NCI-H2029 treated with DMSO at 0.1 percent for 48 hours (cell line): ENCODE measurements around the gene MS4A1.
"Not testable (repeated sequence)": the region's sequence is repeated elsewhere in the genome, so short reads cannot be mapped to it uniquely, and the experiment has no call there.

ENCODE experiments used
- DNase-seq: peaks from one replicate; lab custom pipeline; 2025; lab: John Stamatoyannopoulos, UW

MS4A1 gene

GRCh38 chr11:60455531-60456042 lies at the start of gene MS4A1:
TSS of gene MS4A1 (plus strand) at chr11:60455847. CDS start at chr11:60462375, 6,528 bp downstream.
- DNase-seq: no peak

GRCh38 chr11:60420015-60420414 lies 35.6 kb upstream of the MS4A1 start:
- no peak for DNase-seq

GRCh38 chr11:60422609-60423008 lies 33.0 kb upstream of the MS4A1 start:
- DNase-seq: no peak

GRCh38 chr11:60428517-60428916 lies 27.1 kb upstream of the MS4A1 start:
- peak; percentile 32 for DNase-seq

- no peak for DNase-seq
Observed at GRCh38 chr11:60429272-60429671, 26.4 kb upstream of the MS4A1 start, which contains the start of gene MS4A5. TSS of gene MS4A5 (plus strand) at chr11:60429572. CDS start at chr11:60429675, 103 bp downstream.

- DNase-seq: no peak
Observed at GRCh38 chr11:60431251-60431650, 24.4 kb upstream of the MS4A1 start.

- no peak for DNase-seq
Observed at GRCh38 chr11:60433401-60433800, 22.2 kb upstream of the MS4A1 start.

- DNase-seq: no peak
Observed at GRCh38 chr11:60447070-60447469, 8.6 kb upstream of the MS4A1 start.

- DNase-seq: no peak
Observed at GRCh38 chr11:60447846-60448245, 7.8 kb upstream of the MS4A1 start.

- DNase-seq: not testable (repeated sequence)
Observed at GRCh38 chr11:60451185-60451584, 4.5 kb upstream of the MS4A1 start.

GRCh38 chr11:60454212-60454611 lies 1.4 kb upstream of the MS4A1 start:
- DNase-seq: no peak

GRCh38 chr11:60457576-60457975 lies 1.9 kb downstream of the MS4A1 start:
- DNase-seq: no peak

- no peak for DNase-seq
Observed at GRCh38 chr11:60459345-60459744, 3.7 kb downstream of the MS4A1 start.

- no peak for DNase-seq
Observed at GRCh38 chr11:60468829-60469228, 13.2 kb downstream of the MS4A1 start.

GRCh38 chr11:60469723-60470122 lies 14.1 kb downstream of the MS4A1 start:
- DNase-seq: no peak

GRCh38 chr11:60477035-60477445 lies 21.4 kb downstream of the MS4A1 start:
- no peak for DNase-seq

- DNase-seq: no peak
Observed at GRCh38 chr11:60482361-60482760, 26.7 kb downstream of the MS4A1 start.

GRCh38 chr11:60485987-60486386 lies 30.3 kb downstream of the MS4A1 start:
- DNase-seq: no peak

GRCh38 chr11:60492488-60493009 lies 36.9 kb downstream of the MS4A1 start, which contains the start of gene MS4A12:
TSS of gene MS4A12 (plus strand) at chr11:60492778. CDS start at chr11:60497319, 4,541 bp downstream.
- DNase-seq: no peak

- no peak for DNase-seq
Observed at GRCh38 chr11:60493454-60493853, 37.8 kb downstream of the MS4A1 start.

- DNase-seq: no peak
Observed at GRCh38 chr11:60498399-60498798, 42.8 kb downstream of the MS4A1 start.

GRCh38 chr11:60498853-60499252 lies 43.2 kb downstream of the MS4A1 start:
- no peak for DNase-seq

- no peak for DNase-seq
Observed at GRCh38 chr11:60500276-60500910, 44.7 kb downstream of the MS4A1 start.
